OCI-LY3 (cell line): ENCODE measurements around the gene PKLR.

Experiments
- CTCF ChIP-seq: fragments of 200-600, 300-600 bp; sonication (generic); IDR thresholded peaks from 2 replicates; pipeline ENCODE4 v1.5.1; 2014; ENCODE audit warnings: antibody characterized with exemption, low read length, low read depth
- EZH2phosphoT487 ChIP-seq: fragments of 200-600 bp; shearing (Covaris generic); IDR thresholded peaks from 2 replicates; pipeline ENCODE4 v1.6.1; 2018; ENCODE audit warnings: antibody characterized with exemption, mixed run types, low read depth

- TF ChIP-seq EZH2phosphoT487, result no peak
- TF ChIP-seq CTCF, result no peak
Observed at GRCh38 chr1:155295942-155296267, 5.3 kb downstream of the PKLR start.
